Suprapubic skin (tissue), 3 donors: ENCODE data around the gene RB1.

Experiments
- POLR2A ChIP-seq, 2 donors: fragments of 450-650 bp; IDR thresholded peaks; one replicate each; pipeline ENCODE4 v1.6.1; 2017; ENCODE audit warnings: antibody characterized with exemption in 2 of 2, mild to moderate bottlenecking in 2 of 2, moderate library complexity in 2 of 2
- TF ChIP-seq, protein P1 (sequence below), 2 donors: fragments of 200-600 bp in 1 of 2; fragments of 450-650 bp in 1 of 2; sonication (generic) in 1 of 2; IDR thresholded peaks; one replicate each; pipeline ENCODE4 v1.5.1; 2016 to 2019; ENCODE audit warnings: antibody characterized with exemption in 2 of 2, mild to moderate bottlenecking in 1 of 2, moderate library complexity in 1 of 2

DNA sequence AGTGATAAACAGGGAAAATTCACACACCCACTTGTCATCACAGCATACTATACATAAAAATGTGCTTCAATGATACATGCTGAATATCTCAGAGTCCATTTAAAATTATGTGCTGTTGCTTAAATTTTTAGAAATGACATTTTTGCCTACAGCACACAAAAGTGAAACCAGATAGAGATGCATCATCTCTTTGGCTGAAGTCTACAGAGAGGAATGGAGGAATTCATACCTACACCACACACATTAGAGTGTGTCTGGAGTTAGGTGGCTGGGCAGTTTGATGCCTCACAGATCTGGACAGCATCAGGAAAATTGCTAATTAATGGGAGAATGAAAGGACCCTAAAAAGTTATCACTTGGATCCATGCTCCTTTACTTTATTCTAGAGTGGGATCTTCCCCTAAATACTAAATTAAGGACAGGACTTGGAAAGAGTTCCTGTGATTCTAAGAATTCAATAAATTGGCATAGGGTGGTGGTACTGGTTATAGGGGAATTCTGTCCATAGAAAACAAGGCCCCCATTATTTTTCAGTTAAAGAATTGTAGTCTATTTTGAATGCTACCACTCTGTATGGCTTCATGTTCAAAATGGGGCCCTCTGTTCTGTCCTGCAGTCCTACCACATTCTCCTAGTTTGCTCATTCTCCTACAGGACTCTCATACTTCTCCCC, 188.0 kb downstream of the RB1 start:
- TF ChIP-seq, protein P1, sequence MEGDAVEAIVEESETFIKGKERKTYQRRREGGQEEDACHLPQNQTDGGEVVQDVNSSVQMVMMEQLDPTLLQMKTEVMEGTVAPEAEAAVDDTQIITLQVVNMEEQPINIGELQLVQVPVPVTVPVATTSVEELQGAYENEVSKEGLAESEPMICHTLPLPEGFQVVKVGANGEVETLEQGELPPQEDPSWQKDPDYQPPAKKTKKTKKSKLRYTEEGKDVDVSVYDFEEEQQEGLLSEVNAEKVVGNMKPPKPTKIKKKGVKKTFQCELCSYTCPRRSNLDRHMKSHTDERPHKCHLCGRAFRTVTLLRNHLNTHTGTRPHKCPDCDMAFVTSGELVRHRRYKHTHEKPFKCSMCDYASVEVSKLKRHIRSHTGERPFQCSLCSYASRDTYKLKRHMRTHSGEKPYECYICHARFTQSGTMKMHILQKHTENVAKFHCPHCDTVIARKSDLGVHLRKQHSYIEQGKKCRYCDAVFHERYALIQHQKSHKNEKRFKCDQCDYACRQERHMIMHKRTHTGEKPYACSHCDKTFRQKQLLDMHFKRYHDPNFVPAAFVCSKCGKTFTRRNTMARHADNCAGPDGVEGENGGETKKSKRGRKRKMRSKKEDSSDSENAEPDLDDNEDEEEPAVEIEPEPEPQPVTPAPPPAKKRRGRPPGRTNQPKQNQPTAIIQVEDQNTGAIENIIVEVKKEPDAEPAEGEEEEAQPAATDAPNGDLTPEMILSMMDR (IDR thresholded peaks at IDR 0.05), result no peak
- no peak for TF ChIP-seq POLR2A (IDR thresholded peaks at IDR 0.05)
